Endothelial cell of umbilical vein (primary cell): ENCODE data around the gene PLSCR1. TPM values are rescaled to one million over a fixed set of nuclear protein-coding genes. Genes with fewer than 3 reads are reported as not detected.

Source experiments
- BruUV-seq: library from RNA; stranded (reverse); fragments of 400-500 nt; replicated peaks from 2 replicates; lab custom pipeline; 2021; lab: Mats Ljungman, UMichigan
- CTCF ChIA-PET: fragments of 300-600, 350-600 bp; sonication (Branson Sonifier 250); formaldehyde crosslinking; loops from one replicate; lab custom pipeline; 2021; ENCODE audit warnings: antibody characterized with exemption, inconsistent platforms; lab: Charles Lee
- POLR2A ChIA-PET: fragments of 300-600, 350-600 bp; sonication (Branson Sonifier 250); formaldehyde crosslinking; loops from one replicate; lab custom pipeline; 2021; ENCODE audit warnings: antibody characterized with exemption, inconsistent platforms; lab: Charles Lee
- DNase-seq: peaks from one replicate; pipeline ENCODE4 v3.0.0-alpha.2; 2011; ENCODE audit warnings: low read depth, low spot score
- FAIRE-seq: peaks from 2 replicates; lab custom pipeline; 2011; peaks lifted over from hg19 to GRCh38; lab: Jason Lieb, UNC
- H2AFZ ChIP-seq: 2 replicates; pipeline ENCODE4 v1.6.0; 2012; ENCODE audit warnings: low read depth, low read length, control low read depth, inconsistent platforms
- H3K27ac ChIP-seq: 2 replicates; pipeline ENCODE4 v1.5.1; 2011; ENCODE audit warnings: low read depth, mild to moderate bottlenecking, control low read depth, low read length, moderate library complexity; ENCODE audit not compliant: insufficient read depth
- H3K27me3 ChIP-seq, 2 experiments: 2 replicates each; pipeline versions ENCODE4 v1.6.0 to v1.6.1; 2011; ENCODE audit warnings: low read length in 2 of 2, mixed read lengths in 1 of 2; ENCODE audit not compliant: control insufficient read depth in 2 of 2, insufficient read depth in 2 of 2
- H3K36me3 ChIP-seq, 2 experiments: 2 replicates in 1 of 2; 3 replicates in 1 of 2; pipeline ENCODE4 v1.5.1; 2011; ENCODE audit warnings: low read length in 2 of 2, mild to moderate bottlenecking in 1 of 2, moderate library complexity in 1 of 2; ENCODE audit not compliant: control insufficient read depth in 2 of 2, insufficient read depth in 2 of 2; ENCODE audit errors: extremely low read depth in 1 of 2
- H3K4me1 ChIP-seq: 3 replicates; pipeline ENCODE4 v1.5.1; 2011; ENCODE audit warnings: mild to moderate bottlenecking, low read length; ENCODE audit not compliant: control insufficient read depth, insufficient read depth; ENCODE audit errors: extremely low read depth
- H3K4me2 ChIP-seq: 2 replicates; pipeline ENCODE4 v1.6.1; 2011; ENCODE audit warnings: low read length, control low read depth, mixed read lengths; ENCODE audit not compliant: insufficient read depth
- H3K4me3 ChIP-seq, 3 experiments: fragments of 200-600 bp in 1 of 3; sonication (generic), shearing (Covaris generic) in 1 of 3; replicated peaks in 1 of 3; 2 replicates each; pipeline ENCODE4 v1.5.1; 2011 to 2016; ENCODE audit warnings: control low read depth in 3 of 3, low read length in 3 of 3, mild to moderate bottlenecking in 2 of 3, inconsistent platforms in 1 of 3, low read depth in 1 of 3, moderate library complexity in 1 of 3; ENCODE audit not compliant: insufficient read depth in 1 of 3
- H3K79me2 ChIP-seq: 2 replicates; pipeline ENCODE4 v1.6.0; 2012; ENCODE audit warnings: low read length, inconsistent platforms; ENCODE audit not compliant: control insufficient read depth, insufficient read depth
- H3K9ac ChIP-seq: replicated peaks from 2 replicates; pipeline ENCODE3; 2011; ENCODE audit warnings: low read length, control low read depth; ENCODE audit not compliant: insufficient read depth; ENCODE audit errors: extremely low read depth
- H3K9me1 ChIP-seq: replicated peaks from 3 replicates; pipeline ENCODE4 v1.6.0; 2011; ENCODE audit warnings: mild to moderate bottlenecking, low read length; ENCODE audit not compliant: control insufficient read depth, insufficient read depth; ENCODE audit errors: extremely low read depth
- H3K9me3 ChIP-seq: replicated peaks from 2 replicates; pipeline ENCODE4 v1.5.1; 2012; ENCODE audit warnings: low read length, inconsistent platforms; ENCODE audit not compliant: control insufficient read depth, insufficient read depth
- H4K20me1 ChIP-seq: replicated peaks from 2 replicates; pipeline ENCODE3; 2011; ENCODE audit warnings: mild to moderate bottlenecking, low read length; ENCODE audit not compliant: control insufficient read depth, insufficient read depth; ENCODE audit errors: extremely low read depth
- CTCF ChIP-seq, 2 donors: IDR thresholded peaks; 1 replicate in 1 of 2; 2 replicates in 1 of 2; pipeline ENCODE4 v1.5.1; 2011; ENCODE audit warnings: low read length in 2 of 2, mild to moderate bottlenecking in 2 of 2, moderate library complexity in 2 of 2, control low read depth in 1 of 2, inconsistent platforms in 1 of 2, low read depth in 1 of 2; ENCODE audit not compliant: insufficient read depth in 1 of 2; ENCODE audit errors: extremely low read depth in 1 of 2
- EZH2 ChIP-seq: IDR thresholded peaks from 2 replicates; pipeline ENCODE4 v1.6.1; 2012; ENCODE audit warnings: borderline replicate concordance, low read depth, mild to moderate bottlenecking, moderate library complexity, low read length, inconsistent platforms; ENCODE audit not compliant: severe bottlenecking
- FOS ChIP-seq: IDR thresholded peaks from 2 replicates; pipeline ENCODE4 v1.6.1; 2011; ENCODE audit warnings: mild to moderate bottlenecking, low read length, moderate library complexity, borderline replicate concordance; ENCODE audit not compliant: insufficient read depth
- GATA2 ChIP-seq: IDR thresholded peaks from 2 replicates; pipeline ENCODE4 v1.7.0; 2011; ENCODE audit warnings: low read depth, mild to moderate bottlenecking, moderate library complexity, mixed read lengths, low read length; ENCODE audit not compliant: insufficient read length, insufficient read depth
- JUN ChIP-seq: IDR thresholded peaks from 2 replicates; pipeline ENCODE4 v1.6.1; 2011; ENCODE audit warnings: borderline replicate concordance, low read depth; ENCODE audit not compliant: insufficient read length, insufficient read depth
- MAX ChIP-seq: IDR thresholded peaks from 2 replicates; pipeline ENCODE4 v1.6.1; 2011; ENCODE audit not compliant: insufficient read depth, insufficient read length
- MYC ChIP-seq: IDR thresholded peaks from one replicate; pipeline ENCODE4 v1.6.1; 2011; ENCODE audit warnings: mild to moderate bottlenecking, low read depth, low read length
- POLR2A ChIP-seq: IDR thresholded peaks from 2 replicates; pipeline ENCODE4 v1.6.1; 2012; ENCODE audit warnings: low read depth, mild to moderate bottlenecking, control low read depth, low read length
- POLR2AphosphoS5 ChIP-seq: IDR thresholded peaks from 2 replicates; pipeline ENCODE4 v1.6.1; 2012; ENCODE audit warnings: low read depth, mild to moderate bottlenecking, control low read depth, low read length, moderate library complexity; ENCODE audit not compliant: insufficient read depth
- dilution Hi-C: fragments of 300-500 bp; cut with MboI; formaldehyde crosslinking; loops from one replicate; pipeline ENCODE4 v1.15.0; 2019; ENCODE audit warnings: low sequenced_read_pairs; ENCODE audit not compliant: extremely low pct_ligation_motif_present
- intact Hi-C: fragments of 100-400 bp; cut with micrococcal nuclease; formaldehyde crosslinking; loops from one replicate; pipeline ENCODE4 v1.10.0; 2022
- polyA plus RNA-seq, 4 experiments: library from polyadenylated mRNA; depleted of rRNA in 3 of 4; stranded (reverse) in 3 of 4; unstranded in 1 of 4; fragments of >200 nt; gene quantifications; 2 replicates each; pipeline versions ENCODE4 v1.2.1 to v1.2.3, GENCODE V29; 2011 to 2012; ENCODE audit warnings: missing spikeins in 1 of 4
- total RNA-seq: library from RNA; stranded (reverse); gene quantifications from 2 replicates; pipeline ENCODE4 v1.2.3, GENCODE V29; 2021

PLSCR1 gene
- total and polyA plus RNA-seq, 2 donors (not counting 3 experiments of a cell fraction or from before 2014, with no cell fraction given), result 53.2 to 78.7 TPM

- dilution Hi-C loops (no loop called here), intact Hi-C loops (loop anchor here (2.0 to 5.0 kb wide), 3 partner anchors 175 to 313 kb away; no protein-coding TSS in a partner anchor)
- Histone ChIP-seq H3K79me2 (no peaks in the 10 kb centered on the region), H3K9ac (peak overlapping the region; percentile 59), H3K36me3 (no peaks in the 10 kb centered on the region), H3K9me3 (no peaks in the 10 kb centered on the region), H2AFZ (no peak overlapping the region), H4K20me1 (no peaks in the 10 kb centered on the region), H3K9me1 (no peaks in the 10 kb centered on the region), H3K4me2 (peak overlapping the region; percentile 14), H3K4me3 (no peak overlapping the region), H3K4me1 (peaks cover 35% of the 10 kb centered on the region), H3K27ac (peak overlapping the region; percentile 94), H3K27me3 (no peaks in the 10 kb centered on the region)
- no peak for TF ChIP-seq CTCF (IDR thresholded peaks at IDR 0.05; ENCODE audit: extremely low read depth in 1 of 2, insufficient read depth in 1 of 2, low read depth in 1 of 2, low read length in 2 of 2)
- no peak for TF ChIP-seq MYC
- no peak for TF ChIP-seq JUN
- no peak for TF ChIP-seq MAX
- no peak for TF ChIP-seq POLR2A
- no peak for TF ChIP-seq POLR2AphosphoS5
- TF ChIP-seq FOS, result no peak
- TF ChIP-seq EZH2, result no peak
- no peak for TF ChIP-seq GATA2
- POLR2A ChIA-PET, result no interaction called here
- TSS peak; percentile 87 for BruUV-seq
- CTCF ChIA-PET, result interaction anchor here (0.8 to 3.0 kb wide), 6 partner anchors 8 to 180 kb away, joined by 3 to 13 read pairs (median 3); no protein-coding TSS in a partner anchor
- FAIRE-seq (no peak), DNase-seq (peak; percentile 20)
These were observed 36.9 kb downstream of the PLSCR1 start for GRCh38 chr3:146507331-146508120.
